ENCODE measurements around the gene MUC6. TPM values are rescaled to one million over a fixed set of nuclear protein-coding genes. Genes with fewer than 3 reads are reported as not detected.
"Not testable (repeated sequence)": the region's sequence is repeated elsewhere in the genome, so short reads cannot be mapped to it uniquely, and the experiment has no call there.

Gene MUC6
- total RNA-seq, 1 donor from 2014 or later = not detected

DNA sequence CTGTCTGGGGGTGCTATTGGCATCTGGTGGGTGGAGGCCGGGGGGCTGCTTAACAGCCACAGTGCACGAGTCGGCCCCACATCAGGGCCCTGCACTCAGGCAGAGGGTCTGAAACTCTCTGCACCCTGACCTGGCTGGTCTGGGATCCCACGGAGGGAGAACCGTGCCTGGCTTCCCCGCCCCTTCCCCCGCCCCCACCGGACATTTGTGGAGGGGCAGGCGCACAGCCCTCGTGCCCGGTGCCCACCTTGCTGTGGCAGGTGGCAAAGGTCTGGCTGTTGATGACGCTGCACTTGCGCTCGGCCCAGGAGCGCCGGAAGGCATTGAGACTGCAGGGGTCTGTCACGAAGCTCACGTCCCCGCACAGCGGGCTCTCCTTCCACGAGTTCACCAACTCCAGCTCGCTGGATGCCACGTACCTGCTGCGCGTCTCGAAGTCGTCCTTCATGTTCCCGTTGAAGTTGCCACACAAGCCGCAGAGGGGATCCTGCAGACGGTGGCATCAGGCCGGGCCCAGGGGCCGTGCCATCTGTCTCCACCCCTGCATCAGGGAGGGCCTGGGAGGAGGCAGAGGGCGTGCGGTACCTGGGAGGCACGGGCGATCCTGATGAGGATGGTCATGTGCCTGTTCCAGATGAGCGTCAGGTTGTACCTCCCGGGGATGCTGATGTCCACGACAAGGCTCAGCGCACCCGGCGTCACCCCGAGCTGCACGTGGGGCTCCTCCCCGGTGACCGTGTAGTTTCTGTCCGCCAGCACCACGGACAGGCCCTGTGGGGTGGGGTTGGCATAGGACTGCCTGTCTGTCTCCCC is 11.7 kb downstream of the MUC6 start:
- DNase-seq (ENCODE audit: extremely low read depth, low read depth, low spot score) = no peak

DNA sequence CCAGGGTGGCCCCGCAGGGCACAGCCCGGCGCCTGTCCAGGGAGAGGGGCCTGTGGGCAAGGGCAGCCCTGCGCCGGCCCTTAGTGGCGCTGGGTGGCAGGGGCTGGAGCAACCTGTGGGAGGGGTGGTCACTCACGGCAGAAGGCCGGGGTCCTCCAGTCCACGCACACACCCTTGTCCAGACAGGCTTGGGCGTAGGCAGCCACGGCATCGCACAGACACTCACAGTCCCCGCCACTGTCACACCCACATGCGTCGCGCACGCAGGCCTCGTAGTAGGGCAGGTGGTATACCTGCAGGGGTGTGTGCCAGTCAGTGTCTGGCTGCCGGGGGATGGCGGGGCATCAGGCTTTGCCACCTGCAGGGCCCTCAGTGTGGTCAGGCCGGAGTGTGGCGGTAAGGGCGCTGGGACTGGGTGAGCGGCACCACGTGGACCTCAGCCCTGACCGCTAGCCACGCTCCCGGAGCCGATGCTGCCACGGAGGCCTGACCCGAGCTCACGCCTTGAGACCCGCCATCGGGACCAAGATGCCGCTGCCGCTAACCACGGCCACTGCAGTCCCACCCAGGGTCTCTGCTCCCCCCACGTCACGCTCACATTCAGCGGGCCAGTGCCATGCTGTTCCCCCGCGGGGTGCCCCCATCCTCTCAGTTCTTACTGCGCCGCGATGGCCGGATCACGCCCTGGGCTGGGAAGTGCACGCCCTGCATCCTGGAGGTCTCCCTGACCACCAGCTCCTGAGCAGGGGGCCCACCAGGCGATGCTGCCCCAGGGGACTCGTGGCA is 12.5 kb downstream of the MUC6 start:
- no peak for DNase-seq (ENCODE audit: extremely low read depth, low read depth, low spot score)

- no peak for DNase-seq (ENCODE audit: extremely low read depth, low read depth, low spot score)
Measured at GRCh38 chr11:1022908-1023810, 13.4 kb downstream of the MUC6 start.

DNA sequence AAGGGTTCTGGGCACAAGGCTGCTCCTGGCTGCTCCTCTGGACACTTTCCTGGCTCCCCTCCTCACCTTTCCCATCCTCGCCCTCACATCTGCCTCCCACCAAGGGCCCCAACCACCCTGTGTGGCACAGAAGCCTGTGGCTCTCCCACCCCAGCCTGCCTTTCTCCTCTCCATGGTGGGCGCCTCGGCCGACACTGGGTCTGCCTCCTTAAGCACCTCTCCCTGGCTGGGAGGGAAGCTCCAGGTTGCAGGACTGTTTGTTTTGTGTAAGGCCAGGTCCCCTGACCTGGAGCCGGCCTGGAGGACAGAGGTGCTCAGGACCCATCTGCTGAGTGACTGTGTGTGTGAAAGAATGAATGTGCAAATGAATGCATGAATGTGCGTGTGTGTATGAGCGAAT is 14.1 kb downstream of the MUC6 start:
- no peak for DNase-seq (ENCODE audit: extremely low read depth, low read depth, low spot score)

DNA sequence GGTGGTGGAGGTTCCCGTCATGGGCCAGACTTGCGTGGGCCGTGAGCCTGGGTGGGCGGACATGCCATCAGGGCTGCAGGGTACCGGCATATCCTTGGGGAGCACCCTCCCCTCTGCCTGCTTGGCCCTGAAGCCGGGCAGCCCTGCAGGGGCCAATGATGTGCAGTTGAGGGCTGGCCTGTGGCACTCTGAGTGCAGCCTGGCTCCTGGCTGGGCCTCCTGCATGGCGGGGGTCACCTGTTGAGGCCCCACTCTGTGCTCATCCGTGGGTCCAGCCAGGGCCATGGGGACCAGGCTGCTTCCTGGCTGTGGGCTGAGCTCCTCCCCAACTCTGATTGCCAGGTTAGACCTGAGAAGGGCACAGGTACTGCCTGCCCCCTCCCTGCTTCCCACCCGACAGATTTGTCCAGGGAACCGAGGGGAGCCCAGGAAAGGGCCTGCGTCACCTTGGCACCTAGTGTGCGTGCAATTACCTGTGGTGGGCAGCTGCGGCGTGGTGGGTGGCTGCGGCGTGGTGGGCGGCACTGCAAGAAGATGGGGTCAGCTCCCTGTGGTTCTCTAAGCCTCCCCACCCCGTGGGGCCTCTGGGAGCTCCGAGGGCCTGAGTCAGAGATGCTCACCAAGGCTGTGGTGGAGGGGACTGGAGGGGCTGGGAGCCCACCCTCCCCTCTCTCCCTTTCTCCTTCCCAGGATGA is 16.2 kb downstream of the MUC6 start:
- DNase-seq (ENCODE audit: extremely low read depth, low read depth, low spot score) = no peak

GRCh38 chr11:1019321-1019910 is 17.1 kb downstream of the MUC6 start:
- DNase-seq (ENCODE audit: extremely low read depth, low read depth, low spot score) = no peak

GRCh38 chr11:1018091-1018490 is 18.4 kb downstream of the MUC6 start:
- no peak for DNase-seq (ENCODE audit: extremely low read depth, low read depth, low spot score)

DNA sequence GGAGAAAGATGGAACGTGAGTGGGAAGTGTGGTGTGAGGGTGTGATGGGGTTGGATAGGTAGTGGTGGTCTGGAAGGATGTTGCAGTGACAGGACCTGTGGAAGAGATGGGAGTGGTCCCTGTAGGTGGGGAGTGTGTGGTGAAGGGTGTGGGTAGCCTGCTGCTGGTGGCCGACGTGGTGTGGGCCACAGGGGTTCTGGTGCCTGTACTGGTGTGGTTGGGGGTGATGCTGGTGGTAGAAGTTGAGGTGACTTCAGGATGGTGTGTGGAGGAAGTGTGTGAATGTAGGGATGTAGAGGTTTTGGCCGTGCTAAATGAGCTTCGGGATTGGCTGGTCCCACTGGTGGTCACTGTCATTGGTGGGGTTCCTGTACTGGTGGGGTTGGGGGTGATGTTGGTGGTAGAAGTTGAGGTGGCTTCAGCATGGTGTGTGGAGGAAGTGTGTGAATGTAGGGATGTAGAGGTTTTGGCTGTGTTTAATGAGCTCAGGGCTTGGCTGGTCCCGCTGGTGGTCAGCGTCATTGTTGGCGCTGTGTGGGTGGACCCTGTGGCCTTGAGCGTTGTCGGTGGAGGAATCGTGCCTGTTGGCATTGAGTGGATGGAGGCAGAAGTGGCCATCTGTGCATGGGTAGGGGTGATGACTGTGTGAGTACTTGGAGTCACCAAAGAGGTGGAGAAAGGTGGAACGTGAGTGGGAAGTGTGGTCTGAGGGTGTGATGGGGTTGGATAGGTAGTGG is 19.1 kb downstream of the MUC6 start:
- no peak for DNase-seq (ENCODE audit: extremely low read depth, low read depth, low spot score)

DNA sequence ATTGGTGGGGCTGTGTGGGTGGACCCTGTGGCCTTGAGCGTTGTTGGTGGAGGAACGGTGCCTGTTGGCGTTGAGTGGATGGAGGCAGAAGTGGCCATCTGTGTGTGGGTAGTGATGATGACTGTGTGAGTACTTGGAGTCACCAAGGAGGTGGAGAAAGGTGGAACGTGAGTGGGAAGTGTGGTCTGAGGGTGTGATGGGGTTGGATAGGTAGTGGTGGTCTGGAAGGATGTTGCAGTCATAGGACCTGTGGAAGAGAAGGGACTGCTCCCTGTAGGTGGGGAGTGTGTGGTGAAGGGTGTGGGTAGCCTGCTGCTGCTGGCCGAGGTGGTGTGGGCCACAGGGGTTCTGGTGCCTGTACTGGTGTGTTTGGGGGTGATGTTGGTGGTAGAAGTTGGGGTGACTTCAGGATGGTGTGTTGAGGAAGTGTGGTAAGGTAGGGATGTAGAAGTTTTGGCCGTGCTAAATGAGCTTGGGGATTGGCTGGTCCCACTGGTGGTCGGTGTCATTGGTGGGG is 19.9 kb downstream of the MUC6 start:
- DNase-seq (ENCODE audit: extremely low read depth, low read depth, low spot score) = not testable (repeated sequence)

DNA sequence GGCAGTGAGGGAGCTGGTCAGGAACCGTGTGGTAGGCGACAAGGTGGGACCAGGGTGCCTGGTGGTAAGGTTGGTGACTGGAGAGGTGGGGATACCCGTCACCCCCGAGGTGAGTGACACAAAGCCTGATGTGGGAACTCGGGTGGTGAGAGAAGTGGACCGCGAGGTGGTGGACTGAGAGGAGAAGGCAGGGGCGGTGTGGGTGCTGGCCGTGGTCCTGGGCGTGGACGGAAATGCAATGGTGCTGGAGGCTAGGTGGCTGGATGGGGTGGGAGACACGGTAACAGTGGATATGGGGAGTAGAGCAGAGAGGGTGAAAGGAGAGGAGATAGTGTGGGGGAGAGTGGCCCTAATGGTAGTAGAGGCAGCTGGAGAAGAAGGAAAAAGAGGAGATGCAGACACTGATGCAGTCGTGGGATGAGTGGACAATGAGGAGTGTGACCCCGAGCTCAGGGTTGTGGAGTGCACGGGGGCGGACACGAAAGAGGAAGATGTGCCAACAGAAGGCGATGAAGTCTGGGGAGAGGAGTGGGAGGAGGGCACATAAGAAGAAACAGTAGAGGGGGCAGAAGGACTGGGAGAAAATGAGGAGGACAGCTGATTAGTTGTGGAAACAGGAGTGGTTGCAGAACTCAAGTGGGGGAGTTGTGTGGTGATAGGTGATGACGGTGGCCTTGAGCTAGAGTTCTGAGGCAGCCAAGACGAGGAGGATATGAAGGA is 20.5 kb downstream of the MUC6 start:
- DNase-seq (ENCODE audit: extremely low read depth, low read depth, low spot score) = no peak

DNA sequence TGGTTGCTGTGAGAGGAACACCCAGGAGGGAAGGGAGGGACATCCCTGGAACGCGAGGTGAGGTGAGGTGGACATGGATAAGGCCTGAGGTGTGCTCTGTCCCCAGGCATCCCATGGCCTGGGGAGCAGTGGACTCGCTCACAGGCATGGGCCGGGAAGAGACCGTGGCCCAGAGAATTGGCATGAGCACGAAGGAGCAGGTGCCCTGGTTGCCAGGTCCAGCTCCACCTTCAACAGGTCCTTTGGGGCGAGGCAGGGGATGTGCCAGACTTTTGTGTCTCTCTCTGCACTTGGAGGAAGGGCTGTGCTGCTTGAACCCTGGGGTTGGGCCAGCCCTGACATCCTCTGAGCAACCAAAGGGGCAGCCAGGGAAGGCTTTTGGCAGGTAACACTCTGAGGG is 21.5 kb downstream of the MUC6 start:
- DNase-seq (ENCODE audit: extremely low read depth, low read depth, low spot score) = no peak

DNA sequence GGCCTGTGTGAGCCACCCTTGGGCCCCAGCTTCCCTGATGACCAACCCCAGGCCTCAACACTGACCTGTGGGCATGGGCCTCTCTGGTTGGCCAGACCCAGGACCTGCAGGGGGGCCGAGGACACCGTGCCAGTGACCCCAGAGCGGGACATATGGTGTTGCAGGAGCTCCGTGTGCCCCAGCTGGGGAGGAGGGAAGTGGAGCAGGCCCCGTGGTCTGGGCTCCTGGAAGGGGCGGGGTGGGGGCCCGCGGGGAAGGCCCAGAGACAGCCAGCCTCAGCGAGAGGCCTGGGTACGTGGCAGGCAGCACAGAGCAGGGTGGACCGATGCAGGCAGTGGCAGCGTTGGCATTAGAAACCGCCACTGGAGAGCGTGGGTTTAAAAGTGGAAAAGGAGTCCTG is 22.2 kb downstream of the MUC6 start:
- DNase-seq (ENCODE audit: extremely low read depth, low read depth, low spot score) = no peak

GRCh38 chr11:1013631-1013935 is 22.9 kb downstream of the MUC6 start:
- DNase-seq (ENCODE audit: extremely low read depth, low read depth, low spot score) = no peak

DNA sequence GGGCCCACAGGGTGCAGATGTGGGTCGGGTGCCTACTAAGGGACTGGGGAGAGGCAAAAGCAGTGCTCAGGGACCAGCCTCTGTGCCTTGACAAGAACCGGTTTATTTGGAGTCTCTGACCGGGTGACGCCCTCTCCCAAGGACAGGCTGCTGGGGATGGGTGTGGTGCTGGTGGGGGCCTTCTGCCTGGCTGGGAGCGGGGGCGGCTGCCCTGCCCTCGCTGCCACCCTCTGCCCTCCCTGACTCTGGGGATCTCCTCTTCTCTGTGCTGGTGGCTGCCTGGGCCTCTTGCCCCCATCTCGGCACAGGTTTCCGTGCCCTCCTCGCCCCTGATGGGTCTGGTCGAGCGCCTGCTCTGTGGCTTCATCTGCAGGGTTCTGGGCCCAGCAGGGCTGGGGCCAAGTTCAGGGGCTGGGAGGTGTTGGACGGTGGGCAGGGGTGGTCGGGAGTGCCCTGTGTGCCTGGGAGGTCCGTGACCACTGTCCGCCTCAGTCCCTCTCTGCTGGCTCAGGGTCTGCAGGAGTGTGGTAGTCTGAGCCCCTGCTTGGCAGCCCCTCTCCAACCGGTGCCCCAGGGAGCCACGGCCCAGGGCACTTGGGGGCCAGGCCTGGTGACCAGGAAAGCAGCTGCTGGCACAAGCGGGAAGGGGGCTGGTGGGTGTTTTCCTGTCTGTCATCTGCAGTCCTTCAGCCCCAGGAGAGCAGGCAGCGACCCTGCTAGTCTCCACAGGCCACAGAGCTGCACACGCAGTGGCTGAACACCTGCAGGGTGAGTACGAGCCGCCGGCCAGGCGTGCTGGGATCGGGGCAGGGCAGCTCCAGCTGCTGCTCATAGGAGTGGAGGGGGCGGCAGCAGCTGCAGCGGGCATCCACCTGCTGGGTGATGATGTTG is 23.5 kb downstream of the MUC6 start:
- no peak for DNase-seq (ENCODE audit: extremely low read depth, low read depth, low spot score)

GRCh38 chr11:1012291-1012690 is 24.2 kb downstream of the MUC6 start:
- DNase-seq (ENCODE audit: extremely low read depth, low read depth, low spot score) = no peak

DNA sequence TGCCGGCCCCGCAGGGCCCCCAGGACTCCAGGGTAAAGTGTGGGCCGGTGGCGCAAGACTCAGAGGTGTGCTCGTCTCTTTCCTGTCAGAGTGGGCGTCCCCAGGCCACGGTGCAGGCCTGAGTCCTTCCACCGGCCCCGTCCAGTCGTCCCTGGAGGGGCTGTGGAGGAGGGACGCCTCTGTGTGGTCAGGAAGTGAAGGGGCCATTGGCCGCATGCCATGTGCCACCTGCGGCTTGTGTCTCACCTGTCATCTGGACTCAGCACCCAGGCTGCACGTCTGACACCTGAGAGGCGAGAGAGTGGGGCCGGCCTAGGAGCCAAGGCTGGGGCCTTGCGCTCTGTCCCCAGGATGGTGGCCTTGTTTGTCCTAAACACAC is 25.2 kb downstream of the MUC6 start:
- DNase-seq (ENCODE audit: extremely low read depth, low read depth, low spot score) = no peak

- no peak for DNase-seq (ENCODE audit: extremely low read depth, low read depth, low spot score)
Measured at GRCh38 chr11:1010551-1011319, 25.8 kb downstream of the MUC6 start.
